Left cardiac atrium (tissue), 4 donors: ENCODE data around the gene CENPH. TPM values are rescaled to one million over a fixed set of nuclear protein-coding genes. Genes with fewer than 3 reads are reported as not detected.
A peak's percentile ranks its signal among the peaks of the same experiment; 100 is the strongest.
"Not testable (repeated sequence)": the region's sequence is repeated elsewhere in the genome, so short reads cannot be mapped to it uniquely, and the experiment has no call there.

Experiments used
- ATAC-seq, 2 donors: fragments of 200-7000 bp; cut with Tn5 transposase; one replicate each; pipeline ENCODE4 v1.9.1; 2020; ENCODE audit warnings: mild to moderate bottlenecking in 2 of 2, moderate library complexity in 2 of 2
- DNase-seq: peaks from one replicate; pipeline ENCODE4 v3.0.0-alpha.2; 2020
- intact Hi-C, 2 donors: fragments of 100-400 bp; cut with DNase I; formaldehyde crosslinking; loops; one replicate each; pipeline versions ENCODE4 v1.14.1 to v1.15.1; 2022 to 2023
- long read RNA-seq: library from polyadenylated mRNA; unstranded; transcript quantifications from one replicate; pipeline ENCODE4 v2.0.0, GENCODE V29; 2021
- total RNA-seq, 2 donors: library from RNA; stranded (reverse); fragmentation: NEBNext Ultra II Directional; extraction: Animal tissue kit (Norgen Biotek cat#: 25700); gene quantifications; one replicate each; pipeline ENCODE4 v1.2.1, GENCODE V29; 2021
- donor health status: DM: no; HTN: yes; CAD: no.
- donor health status: DM: no; HTN: yes; CAD: no; lungs with severe emphysema.
- donor health status: DM: yes; HTN: yes; CAD: no.
- donor health status: Dilated cardiomyopathy.

Gene CENPH, protein sequence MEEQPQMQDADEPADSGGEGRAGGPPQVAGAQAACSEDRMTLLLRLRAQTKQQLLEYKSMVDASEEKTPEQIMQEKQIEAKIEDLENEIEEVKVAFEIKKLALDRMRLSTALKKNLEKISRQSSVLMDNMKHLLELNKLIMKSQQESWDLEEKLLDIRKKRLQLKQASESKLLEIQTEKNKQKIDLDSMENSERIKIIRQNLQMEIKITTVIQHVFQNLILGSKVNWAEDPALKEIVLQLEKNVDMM
- 1 to 10 TPM; 2.5 to 3.4 TPM for total RNA-seq
- long read RNA-seq, transcript CENPH-201 (9 exons, 1,389 nt) = major isoform, 5 of 5 reads
- long read RNA-seq, partial matches to known transcripts = 0 of 5 reads
- long read RNA-seq, other reads (novel, unspliced or antisense) = 0 of 5 reads

DNA sequence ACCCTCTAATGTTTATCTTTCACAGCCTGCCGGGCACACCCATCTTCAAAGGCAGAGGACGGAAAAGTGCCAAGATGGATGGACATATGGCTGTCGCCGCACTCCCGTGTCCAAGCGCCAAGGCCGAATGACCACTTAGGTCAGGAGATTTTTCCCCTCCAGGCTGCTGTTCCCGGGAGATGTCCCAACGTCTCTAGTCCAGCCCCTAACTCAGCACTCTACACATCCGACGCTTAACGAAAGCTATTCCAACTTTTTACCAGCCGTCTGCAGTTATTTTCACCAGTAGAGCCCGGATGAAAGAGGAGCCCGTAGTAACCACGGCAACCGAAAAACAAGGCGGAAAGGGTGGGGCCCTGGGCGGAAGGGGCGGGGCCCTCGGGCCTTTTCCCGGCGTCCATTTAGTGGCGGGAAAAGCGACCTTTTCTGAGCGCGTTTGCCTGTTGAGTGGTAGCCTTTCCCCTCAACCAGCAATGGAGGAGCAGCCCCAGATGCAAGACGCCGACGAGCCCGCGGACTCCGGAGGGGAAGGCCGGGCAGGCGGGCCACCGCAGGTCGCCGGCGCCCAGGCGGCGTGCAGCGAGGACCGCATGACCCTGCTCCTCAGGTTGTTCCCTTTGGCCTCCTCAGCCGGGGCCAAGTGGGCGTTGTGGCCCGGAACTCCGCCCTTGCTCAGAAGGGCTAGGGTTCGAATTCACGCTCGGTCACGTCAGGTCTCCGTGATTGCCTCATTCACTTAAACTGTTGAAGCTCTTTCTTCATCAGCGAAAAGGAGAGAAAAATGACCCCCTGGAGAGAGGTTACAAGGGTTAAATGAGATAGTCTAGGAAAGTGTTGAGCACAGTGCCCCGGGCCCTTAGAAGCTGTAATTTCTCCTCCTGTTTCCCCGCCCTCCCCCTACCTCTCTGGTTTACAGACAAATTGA, at the start of gene CENPH:
CENPH (plus strand) TSS at position 422 of the 925 bp plus-strand sequence; CDS start at position 474, 52 bp downstream.
- ATAC-seq (peak; percentile 100), DNase-seq (peak; percentile 91)
- intact Hi-C loops = loop anchor here in 1 of 2 donors (5.0 kb wide), 1 partner anchor 43 kb away; the partner anchor contains the start of gene CDK7

DNA sequence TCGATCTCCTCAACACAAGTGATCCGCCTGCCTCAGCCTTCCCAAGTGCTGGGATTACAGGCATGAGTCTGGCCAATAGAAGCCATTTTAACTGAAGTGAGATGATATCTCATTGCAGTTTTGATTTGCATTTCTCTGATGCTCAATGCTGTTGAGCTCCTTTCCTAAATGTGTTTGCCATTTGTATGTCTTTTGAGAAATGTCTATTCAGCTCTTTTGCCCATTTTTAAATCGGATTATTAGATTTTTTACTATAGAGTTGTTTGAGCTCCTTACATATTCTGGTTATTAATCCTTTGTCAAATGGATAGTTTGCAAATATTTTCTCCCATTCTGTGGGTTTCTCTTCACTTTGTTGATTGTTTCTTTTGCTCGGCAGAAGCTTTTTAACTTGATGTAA, 49.1 kb upstream of the CENPH start:
- intact Hi-C loops, DNase-seq, ATAC-seq: not testable (repeated sequence)

DNA sequence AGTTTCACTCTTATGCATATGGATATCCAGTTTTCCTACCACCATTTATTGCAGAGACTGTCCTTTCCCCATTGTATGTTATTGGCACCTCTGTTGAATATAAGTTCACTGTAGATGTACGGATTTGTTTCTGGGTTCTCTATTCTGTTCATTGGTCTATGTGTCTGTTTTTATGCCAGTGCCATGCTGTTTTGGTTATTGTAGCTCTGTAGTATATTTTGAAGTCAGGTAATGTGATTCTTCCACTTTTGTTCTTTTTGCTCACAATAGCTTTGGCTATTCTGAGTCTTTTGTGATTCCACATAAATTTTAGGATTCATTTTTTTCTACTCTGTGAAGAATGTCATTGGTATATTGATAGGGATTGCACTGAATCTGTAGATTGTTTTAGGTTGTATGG, 48.6 kb upstream of the CENPH start:
- intact Hi-C loops = no loop called here
- ATAC-seq (no peak), DNase-seq (no peak)

DNA sequence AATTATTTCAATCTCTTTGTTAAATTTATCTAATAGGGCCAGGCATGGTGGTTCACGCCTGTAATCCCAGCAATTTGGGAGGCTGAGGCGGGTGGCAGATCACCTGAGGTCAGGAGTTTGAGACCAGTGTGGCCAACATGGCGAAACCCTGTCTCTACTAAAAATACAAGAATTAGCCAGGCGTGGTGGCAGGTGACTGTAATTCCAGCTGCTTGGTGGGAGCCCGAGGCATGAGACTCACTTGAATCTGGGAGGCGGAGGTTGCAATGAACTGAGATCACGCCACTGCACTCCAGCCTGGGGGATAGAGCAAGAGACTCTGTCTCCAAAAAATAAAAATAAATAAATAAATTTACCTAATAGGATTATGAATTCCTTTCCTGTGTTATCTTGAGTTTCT, 40.8 kb upstream of the CENPH start:
- intact Hi-C loops, DNase-seq, ATAC-seq: not testable (repeated sequence)

DNA sequence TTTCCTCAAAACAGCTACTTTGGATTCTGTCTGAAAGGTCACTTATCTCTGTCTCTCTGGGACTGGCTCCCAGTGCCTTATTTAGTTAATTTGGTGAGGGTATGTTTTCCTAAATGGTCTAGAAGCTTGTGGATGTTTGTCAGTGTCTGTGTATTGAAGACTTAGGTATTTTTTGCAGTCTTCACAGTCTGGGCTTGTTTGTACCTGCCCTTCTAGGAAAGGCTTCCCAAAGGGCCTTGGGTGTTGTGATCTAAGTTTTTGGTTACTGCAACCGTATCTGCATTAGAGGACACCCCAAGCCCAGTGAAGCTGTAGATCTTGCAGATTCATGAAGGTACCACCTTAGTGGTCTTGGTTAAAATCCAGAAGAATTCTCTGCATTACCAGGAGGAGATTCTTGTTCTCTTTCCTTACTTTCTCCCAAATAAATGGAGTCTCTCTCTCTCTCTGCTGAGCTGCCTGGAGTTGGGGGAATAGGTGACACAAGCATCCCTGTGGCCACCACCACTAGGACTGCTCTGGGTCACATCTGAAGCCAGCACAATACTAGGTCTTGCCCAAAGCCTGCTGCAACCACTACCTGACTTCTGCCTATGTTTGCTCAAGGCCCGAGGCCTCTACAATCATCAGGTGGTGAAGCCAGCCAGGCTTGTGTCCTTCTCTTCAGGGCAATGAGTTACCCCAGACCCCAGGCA, 40.3 kb upstream of the CENPH start:
- ATAC-seq (no peak), DNase-seq (no peak)
- intact Hi-C loops = no loop called here

DNA sequence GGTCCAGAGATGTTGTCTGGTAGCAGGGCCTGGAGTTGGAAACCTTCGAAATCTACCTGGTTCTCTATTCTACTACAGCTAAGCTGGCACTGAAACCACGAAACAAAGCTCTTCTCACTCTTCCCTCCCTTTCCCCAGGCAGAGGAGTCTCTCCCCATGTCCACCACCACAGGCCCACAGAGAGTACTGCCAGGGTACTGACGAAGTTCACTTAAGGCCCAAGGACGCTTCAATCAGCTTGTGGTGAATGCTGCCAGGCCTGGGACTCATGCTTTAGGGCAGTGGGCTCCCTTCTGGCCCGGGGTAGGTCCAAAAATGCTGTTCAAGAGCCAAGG, 39.7 kb upstream of the CENPH start:
- no peak for DNase-seq
- ATAC-seq = no peak
- intact Hi-C loops = no loop called here

DNA sequence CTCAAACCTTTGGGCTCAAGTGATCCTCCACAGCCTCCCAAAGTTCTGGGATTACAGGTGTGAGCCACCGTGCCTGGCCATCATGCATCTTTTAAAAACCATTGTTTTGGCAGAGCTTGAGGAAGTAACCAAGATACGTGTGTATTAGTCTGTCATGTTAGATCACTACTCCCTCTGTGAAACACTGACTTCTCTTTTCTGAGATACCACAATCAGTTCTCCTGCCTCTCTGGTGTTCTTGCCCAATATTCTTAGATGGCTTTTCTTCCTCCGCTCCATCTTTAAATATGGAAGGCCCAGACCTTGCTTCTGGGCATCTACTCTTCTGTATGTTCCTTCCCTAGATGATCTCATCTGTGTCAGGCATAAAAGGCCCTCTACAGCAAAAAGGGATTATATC, 36.7 kb upstream of the CENPH start:
- intact Hi-C loops = no loop called here
- DNase-seq = no peak
- ATAC-seq = no peak

DNA sequence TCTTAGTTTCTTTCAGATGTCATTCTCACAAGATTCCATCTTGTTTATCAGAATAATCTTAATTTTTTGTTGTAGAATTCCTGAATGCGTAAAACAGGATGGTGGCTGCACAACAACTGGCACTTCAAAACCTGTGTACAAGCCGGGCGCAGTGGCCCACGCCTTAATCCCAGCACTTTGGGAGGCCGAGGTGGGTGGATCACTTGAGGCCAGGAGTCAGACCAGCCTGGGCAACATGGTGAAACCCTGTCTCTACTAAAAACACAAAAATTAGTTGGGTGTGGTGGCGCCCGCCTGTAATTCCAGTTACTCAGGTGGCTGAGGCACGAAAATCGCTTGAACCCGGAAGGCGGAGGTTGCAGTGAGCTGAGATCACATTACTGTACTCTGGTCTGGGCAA, 32.9 kb upstream of the CENPH start:
- DNase-seq = no peak
- no peak for ATAC-seq
- intact Hi-C loops = no loop called here

DNA sequence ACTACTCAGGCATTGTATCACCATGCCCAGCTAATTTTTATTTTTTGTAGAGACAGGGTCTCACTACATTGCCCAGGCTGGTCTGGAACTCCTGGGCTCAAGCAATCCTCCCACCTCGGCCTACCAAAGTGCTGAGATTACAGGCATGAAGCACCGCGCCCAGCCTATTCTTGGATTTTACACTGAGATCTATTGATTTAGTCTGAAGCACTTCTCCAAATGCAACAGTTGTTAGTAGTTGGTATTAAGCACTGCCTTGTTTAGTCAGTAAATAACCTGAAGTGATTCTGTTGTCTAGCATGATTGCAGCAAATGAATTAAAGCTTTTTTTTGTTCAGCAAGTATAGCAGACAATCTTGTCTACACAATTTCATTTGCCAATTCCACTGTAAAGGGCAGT, 31.3 kb upstream of the CENPH start:
- DNase-seq (no peak), ATAC-seq (no peak)
- intact Hi-C loops = no loop called here

DNA sequence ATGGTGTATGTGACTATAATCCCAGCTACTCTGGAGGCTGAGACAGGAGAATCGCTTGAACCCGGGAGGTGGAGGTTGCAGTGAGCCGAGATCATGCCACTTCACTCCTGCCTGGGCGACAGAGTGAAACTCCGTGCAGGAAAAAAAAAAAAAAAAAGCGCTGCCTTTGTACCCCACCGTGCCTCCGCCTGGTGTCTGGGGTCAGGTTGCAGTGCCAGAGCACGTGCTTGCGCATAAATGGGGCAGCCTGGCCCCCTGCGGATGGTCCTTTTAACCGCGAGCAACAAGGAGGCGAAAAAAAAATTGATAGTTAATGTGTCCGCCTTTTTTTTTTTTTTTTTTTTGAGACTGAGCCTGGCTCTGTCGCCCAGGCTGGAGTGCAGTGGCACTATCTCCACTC, 28.7 kb upstream of the CENPH start:
- intact Hi-C loops = no loop called here
- DNase-seq (no peak), ATAC-seq (no peak)

DNA sequence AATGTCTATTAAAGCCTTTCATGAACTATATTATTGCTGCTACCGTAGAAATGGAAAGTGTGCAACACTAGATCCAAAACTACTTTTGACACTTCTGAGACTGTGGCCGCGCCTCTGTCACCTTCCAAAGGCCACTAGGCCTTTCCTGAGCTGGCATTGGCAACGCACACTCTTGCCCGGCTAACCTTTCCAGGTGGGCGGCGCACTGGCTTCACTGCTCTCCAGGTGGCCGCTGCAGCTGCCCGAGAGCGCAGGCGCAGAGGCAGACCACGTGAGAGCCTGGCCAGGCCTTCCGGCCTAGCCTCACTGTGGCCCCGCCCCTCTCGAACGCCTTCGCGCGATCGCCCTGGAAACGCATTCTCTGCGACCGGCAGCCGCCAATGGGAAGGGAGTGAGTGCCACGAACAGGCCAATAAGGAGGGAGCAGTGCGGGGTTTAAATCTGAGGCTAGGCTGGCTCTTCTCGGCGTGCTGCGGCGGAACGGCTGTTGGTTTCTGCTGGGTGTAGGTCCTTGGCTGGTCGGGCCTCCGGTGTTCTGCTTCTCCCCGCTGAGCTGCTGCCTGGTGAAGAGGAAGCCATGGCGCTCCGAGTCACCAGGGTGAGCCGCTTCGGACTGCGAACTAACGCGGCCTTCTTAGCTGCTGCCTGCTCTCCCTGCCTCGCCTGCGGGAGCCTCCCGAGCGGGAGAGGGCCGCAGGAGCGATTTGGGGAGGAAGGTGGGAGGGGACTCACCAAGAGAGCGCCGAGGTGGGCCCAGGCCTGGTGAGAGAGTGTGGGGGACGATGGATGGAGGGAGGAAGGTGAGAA, 22.5 kb upstream of the CENPH start, which contains the start of gene CCNB1:
CCNB1 (plus strand) TSS at position 465 of the 807 bp plus-strand sequence; CDS start at position 578, 113 bp downstream.
- intact Hi-C loops = no loop called here
- peak; percentile 100 for ATAC-seq

DNA sequence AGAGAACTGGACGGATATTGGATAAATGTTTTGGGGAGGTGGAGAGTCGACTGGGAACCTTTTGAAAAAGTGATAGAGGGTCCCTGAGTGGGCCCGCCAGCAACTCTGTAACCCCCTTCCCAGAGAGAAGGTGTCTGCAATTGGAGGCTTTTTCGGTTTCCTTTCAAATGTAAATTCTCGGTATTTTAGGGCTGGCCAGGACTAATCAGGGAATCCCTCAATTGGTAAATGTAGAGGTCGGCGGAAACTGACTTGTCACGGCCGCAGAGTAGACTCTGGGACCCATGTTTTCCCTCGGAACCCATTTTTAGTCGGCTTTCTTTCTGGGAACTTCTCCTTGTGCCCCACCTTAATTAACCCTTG, 21.9 kb upstream of the CENPH start:
- intact Hi-C loops = no loop called here

More for the DNA sequence above, 22.5 kb upstream of the CENPH start, which contains the start of gene CCNB1:
- DNase-seq = peak; percentile 98

DNA sequence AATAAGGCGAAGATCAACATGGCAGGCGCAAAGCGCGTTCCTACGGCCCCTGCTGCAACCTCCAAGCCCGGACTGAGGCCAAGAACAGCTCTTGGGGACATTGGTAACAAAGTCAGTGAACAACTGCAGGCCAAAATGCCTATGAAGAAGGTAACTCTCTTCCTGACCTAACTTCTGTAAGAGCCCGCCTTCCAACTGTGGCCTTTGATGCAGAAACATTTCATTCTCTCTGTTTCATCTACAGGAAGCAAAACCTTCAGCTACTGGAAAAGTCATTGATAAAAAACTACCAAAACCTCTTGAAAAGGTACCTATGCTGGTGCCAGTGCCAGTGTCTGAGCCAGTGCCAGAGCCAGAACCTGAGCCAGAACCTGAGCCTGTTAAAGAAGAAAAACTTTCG, 21.5 kb upstream of the CENPH start:
- ATAC-seq (no peak), DNase-seq (no peak)
- intact Hi-C loops = no loop called here

More for the DNA sequence above, 21.9 kb upstream of the CENPH start:
- ATAC-seq (no peak), DNase-seq (no peak)

DNA sequence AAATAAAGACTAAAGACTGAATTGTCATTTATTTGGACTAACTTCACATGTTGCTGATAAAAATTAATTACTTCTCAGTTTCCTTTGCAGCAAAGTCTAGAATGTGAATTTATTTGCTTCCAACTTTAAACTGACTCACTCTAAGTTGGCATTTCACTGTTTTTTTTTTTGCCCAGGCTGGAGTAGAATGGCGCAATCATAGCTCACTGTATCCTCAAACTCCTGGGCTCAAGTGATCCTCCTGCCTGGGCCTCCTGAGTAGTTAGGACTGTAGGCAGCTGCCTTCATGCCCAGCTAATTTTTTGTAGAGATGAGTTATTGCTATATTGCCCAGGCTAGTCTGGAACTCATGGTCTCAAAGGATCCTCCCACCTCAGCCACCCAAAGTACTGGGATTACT, 18.9 kb upstream of the CENPH start:
- no peak for DNase-seq
- intact Hi-C loops = no loop called here
- no peak for ATAC-seq

DNA sequence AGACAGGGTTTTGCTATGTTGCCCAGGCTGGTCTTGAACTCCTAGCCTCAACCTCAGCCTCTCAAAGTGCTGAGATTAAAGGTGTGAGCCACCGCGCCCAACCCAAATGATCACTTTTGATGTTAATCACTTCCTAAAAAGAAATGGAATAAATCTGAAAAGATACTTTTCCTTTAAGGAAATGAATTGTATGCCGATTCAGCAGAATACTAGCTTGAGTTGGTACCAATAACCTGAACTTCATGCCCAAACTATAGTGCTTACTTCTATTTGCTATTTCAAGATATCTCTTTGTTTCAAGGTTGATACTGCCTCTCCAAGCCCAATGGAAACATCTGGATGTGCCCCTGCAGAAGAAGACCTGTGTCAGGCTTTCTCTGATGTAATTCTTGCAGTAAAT, 18.4 kb upstream of the CENPH start:
- intact Hi-C loops = no loop called here
- ATAC-seq = no peak

DNA sequence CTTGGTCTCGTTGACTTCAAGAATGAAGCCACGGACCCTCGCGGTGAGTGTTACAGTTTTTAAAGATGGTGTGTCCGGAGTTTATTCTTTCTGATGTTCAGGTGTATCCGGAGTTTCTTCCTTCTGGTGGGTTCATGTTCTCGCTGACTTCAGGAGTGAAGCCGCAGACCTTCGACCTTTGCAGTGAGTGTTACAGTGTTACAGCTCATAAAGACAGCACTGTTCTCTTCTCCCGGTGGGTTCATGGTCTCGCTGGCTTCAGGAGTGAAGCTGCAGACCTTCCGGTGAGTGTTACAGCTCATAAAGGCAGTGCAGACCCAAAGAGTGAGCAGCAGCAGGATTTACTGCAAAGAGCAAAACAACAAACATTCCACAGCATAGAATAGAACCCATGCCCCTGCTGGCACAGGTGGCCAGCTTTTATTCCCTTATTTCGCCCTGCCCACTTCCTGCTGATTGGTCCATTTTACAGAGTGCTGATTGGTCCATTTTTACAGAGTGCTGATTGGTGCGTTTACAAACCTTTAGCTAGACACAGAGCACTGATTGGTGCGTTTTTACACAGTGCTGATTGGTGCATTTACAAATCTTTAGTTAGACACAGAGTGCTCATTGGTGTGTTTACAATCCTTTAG, 7.6 kb upstream of the CENPH start:
- not testable (repeated sequence) for DNase-seq

More for the DNA sequence above, 18.4 kb upstream of the CENPH start:
- no peak for DNase-seq

DNA sequence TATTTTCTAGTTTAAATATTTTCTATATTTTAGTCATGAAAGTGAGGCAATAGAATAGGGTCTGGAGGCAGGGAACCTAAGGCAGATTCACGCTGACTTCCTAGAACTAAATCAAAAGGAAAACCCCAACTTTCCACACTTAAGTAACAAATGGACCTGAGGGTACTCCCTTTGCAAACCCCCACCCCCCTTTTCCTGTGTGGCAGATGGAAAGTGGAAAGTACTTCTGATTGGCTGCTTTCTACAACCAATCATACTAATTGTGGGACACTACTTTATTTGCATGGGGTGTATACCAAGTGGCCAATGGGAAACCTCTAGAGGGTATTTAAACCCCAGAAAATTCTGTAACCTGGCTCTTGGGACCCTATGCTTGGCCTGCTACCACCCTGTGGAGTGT, 4.8 kb upstream of the CENPH start:
- intact Hi-C loops = loop anchor here in 1 of 2 donors (5.0 kb wide), 1 partner anchor 48 kb away; the partner anchor contains the start of gene CDK7
- ATAC-seq = no peak
- DNase-seq = no peak

More for the DNA sequence above, 7.6 kb upstream of the CENPH start:
- ATAC-seq, intact Hi-C loops: not testable (repeated sequence)

DNA sequence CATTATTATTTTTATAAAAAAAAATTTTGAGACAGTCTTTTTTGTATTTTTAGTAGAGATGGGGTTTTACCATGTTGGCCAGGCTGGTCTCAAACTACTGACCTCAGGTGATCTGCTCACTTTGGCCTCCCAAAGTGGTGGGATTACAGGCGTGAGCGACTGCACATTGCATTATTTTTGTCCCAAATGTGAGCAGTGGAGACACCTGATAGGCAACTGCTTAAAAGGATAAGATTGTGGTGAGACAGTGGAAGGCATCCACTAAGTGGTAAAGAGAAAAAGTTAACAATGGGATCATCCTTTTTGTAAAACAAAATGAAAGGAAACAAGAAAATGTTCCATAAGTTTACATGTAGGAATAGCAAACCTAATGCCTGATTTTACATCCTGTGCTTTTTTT, 2.0 kb upstream of the CENPH start:
- ATAC-seq (no peak), DNase-seq (no peak)
- intact Hi-C loops = loop anchor here in 1 of 2 donors (5.0 kb wide), 1 partner anchor 45 kb away; the partner anchor contains the start of gene CDK7
